HepG2 (cell line): ENCODE data around the gene GPATCH3. TPM values are rescaled to one million over a fixed set of nuclear protein-coding genes. Genes with fewer than 3 reads are reported as not detected.

Source experiments
- EEA1 ChIP-seq: sonication (generic); formaldehyde crosslinking; IDR thresholded peaks from 2 replicates; pipeline ENCODE4 v1.5.1; 2020; ENCODE audit warnings: mild to moderate bottlenecking, missing genetic modification reagents, borderline replicate concordance
- HDAC1 ChIP-seq: sonication (generic); formaldehyde crosslinking; IDR thresholded peaks from 2 replicates; pipeline ENCODE4 v1.5.1; 2020; ENCODE audit warnings: mild to moderate bottlenecking, missing genetic modification reagents
- YY1 ChIP-seq: IDR thresholded peaks from 2 replicates; pipeline ENCODE4 v1.6.1; 2011; ENCODE audit warnings: low read length, low read depth, moderate library complexity, mild to moderate bottlenecking; ENCODE audit not compliant: insufficient read depth, insufficient replicate concordance
- ZNF460 ChIP-seq: sonication (generic); formaldehyde crosslinking; IDR thresholded peaks from 2 replicates; pipeline ENCODE4 v1.5.1; 2020; ENCODE audit warnings: missing genetic modification reagents, mild to moderate bottlenecking, borderline replicate concordance
- ZNF607 ChIP-seq: sonication (generic); formaldehyde crosslinking; IDR thresholded peaks from 2 replicates; pipeline ENCODE4 v1.5.1; 2020; ENCODE audit warnings: missing genetic modification reagents, mild to moderate bottlenecking, borderline replicate concordance
- ZNF652 ChIP-seq: IDR thresholded peaks from 2 replicates; pipeline ENCODE4 v1.6.1; 2016; ENCODE audit warnings: low read depth, borderline replicate concordance
- ZNF777 ChIP-seq: sonication (generic); formaldehyde crosslinking; IDR thresholded peaks from 2 replicates; pipeline ENCODE4 v1.4.0; 2020; ENCODE audit warnings: missing genetic modification reagents
- polyA plus RNA-seq, 8 experiments: library from polyadenylated mRNA; depleted of rRNA in 3 of 8; stranded (reverse) in 7 of 8; unstranded in 1 of 8; fragments of >200 nt; fragmentation: Illumina TruSeq in 4 of 8; extraction: Trizol in 4 of 8; gene quantifications; 2 replicates each; pipeline versions ENCODE4 v1.2.1 to v1.2.3, GENCODE V29; 2011 to 2016; ENCODE audit warnings: low read depth in 4 of 8, missing spikeins in 1 of 8, mixed read lengths in 1 of 8; ENCODE audit not compliant: insufficient read depth in 1 of 8
- total RNA-seq, 5 experiments: library from RNA; depleted of rRNA; stranded (reverse); fragments of >200 nt; fragmentation: Illumina TruSeq; extraction: Trizol; gene quantifications; 2 replicates each; pipeline ENCODE4 v1.2.3, GENCODE V29; 2016; ENCODE audit warnings: low read depth in 1 of 5
- TF ChIP-seq, protein P1 (sequence below): sonication (generic); formaldehyde crosslinking; IDR thresholded peaks from 2 replicates; pipeline ENCODE4 v1.4.0; 2020; ENCODE audit warnings: mild to moderate bottlenecking, missing genetic modification reagents, borderline replicate concordance
- TF ChIP-seq, protein P2 (sequence below): sonication (generic); formaldehyde crosslinking; IDR thresholded peaks from 2 replicates; pipeline ENCODE4 v1.4.0; 2020; ENCODE audit warnings: missing genetic modification reagents, borderline replicate concordance
- TF ChIP-seq, protein P3 (sequence below): sonication (generic); formaldehyde crosslinking; IDR thresholded peaks from 2 replicates; pipeline ENCODE4 v1.4.0; 2020; ENCODE audit warnings: low read depth, mild to moderate bottlenecking, missing genetic modification reagents
- TF ChIP-seq, protein P4 (sequence below): sonication (generic); formaldehyde crosslinking; IDR thresholded peaks from 2 replicates; pipeline ENCODE4 v1.5.0; 2020; ENCODE audit warnings: missing genetic modification reagents, mild to moderate bottlenecking, borderline replicate concordance
- TF ChIP-seq, protein P5 (sequence below): IDR thresholded peaks from 2 replicates; pipeline ENCODE4 v1.6.1; 2018; ENCODE audit warnings: missing genetic modification reagents
- TF ChIP-seq, protein P6 (sequence below): sonication (generic); formaldehyde crosslinking; IDR thresholded peaks from 2 replicates; pipeline ENCODE4 v1.8.0; 2022; ENCODE audit warnings: missing genetic modification reagents, mild to moderate bottlenecking, inconsistent platforms, borderline replicate concordance

The GPATCH3 gene
- total and polyA plus RNA-seq, 2 of the 13 experiments (the other 11 are each of a cell fraction or from before 2014, with no cell fraction given): 8.3 to 11.0 TPM

DNA sequence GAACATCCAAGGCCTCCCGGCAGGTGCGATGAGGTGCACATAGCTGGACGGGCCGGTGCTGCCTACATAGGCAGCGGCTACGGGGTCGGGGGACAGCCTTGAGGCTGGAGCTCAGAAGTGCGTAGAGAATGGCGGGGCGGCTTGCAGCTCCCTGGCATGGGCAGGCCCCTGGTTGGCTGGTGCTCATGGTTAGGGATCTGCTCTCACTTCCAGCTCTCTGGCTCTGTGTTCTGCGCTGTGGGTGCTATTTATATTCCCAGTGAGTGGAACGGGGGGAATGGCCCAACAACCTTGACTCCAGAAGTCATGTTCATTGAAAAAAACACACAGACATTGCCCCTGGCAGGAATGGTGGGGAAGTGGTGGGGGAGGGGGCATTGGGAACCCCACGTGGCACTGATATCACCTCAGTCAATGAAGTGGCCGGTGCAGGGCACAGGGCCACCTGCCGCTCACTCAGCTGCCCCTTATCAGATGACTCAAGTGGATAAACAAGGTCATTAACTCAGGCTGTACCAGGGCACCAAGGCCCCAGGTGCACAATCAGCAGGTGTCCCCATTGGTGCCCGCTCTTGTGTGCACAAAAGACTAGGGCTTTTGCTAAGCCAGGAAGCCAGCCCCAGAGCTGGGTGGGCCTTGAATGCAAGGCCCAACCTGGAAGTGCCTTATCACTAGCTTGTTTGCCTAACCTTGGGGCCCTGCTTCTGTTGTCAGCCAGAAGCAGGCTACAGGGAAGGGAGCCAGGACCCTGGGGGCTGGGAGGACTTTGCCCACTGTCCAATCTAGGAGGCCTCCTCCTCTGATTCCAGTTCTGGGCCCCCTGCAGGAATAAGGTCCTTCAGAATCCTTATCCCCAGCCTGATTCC, 13.7 kb upstream of the GPATCH3 start, which contains the start of gene NR0B2 (continued):
- TF ChIP-seq, protein P1, sequence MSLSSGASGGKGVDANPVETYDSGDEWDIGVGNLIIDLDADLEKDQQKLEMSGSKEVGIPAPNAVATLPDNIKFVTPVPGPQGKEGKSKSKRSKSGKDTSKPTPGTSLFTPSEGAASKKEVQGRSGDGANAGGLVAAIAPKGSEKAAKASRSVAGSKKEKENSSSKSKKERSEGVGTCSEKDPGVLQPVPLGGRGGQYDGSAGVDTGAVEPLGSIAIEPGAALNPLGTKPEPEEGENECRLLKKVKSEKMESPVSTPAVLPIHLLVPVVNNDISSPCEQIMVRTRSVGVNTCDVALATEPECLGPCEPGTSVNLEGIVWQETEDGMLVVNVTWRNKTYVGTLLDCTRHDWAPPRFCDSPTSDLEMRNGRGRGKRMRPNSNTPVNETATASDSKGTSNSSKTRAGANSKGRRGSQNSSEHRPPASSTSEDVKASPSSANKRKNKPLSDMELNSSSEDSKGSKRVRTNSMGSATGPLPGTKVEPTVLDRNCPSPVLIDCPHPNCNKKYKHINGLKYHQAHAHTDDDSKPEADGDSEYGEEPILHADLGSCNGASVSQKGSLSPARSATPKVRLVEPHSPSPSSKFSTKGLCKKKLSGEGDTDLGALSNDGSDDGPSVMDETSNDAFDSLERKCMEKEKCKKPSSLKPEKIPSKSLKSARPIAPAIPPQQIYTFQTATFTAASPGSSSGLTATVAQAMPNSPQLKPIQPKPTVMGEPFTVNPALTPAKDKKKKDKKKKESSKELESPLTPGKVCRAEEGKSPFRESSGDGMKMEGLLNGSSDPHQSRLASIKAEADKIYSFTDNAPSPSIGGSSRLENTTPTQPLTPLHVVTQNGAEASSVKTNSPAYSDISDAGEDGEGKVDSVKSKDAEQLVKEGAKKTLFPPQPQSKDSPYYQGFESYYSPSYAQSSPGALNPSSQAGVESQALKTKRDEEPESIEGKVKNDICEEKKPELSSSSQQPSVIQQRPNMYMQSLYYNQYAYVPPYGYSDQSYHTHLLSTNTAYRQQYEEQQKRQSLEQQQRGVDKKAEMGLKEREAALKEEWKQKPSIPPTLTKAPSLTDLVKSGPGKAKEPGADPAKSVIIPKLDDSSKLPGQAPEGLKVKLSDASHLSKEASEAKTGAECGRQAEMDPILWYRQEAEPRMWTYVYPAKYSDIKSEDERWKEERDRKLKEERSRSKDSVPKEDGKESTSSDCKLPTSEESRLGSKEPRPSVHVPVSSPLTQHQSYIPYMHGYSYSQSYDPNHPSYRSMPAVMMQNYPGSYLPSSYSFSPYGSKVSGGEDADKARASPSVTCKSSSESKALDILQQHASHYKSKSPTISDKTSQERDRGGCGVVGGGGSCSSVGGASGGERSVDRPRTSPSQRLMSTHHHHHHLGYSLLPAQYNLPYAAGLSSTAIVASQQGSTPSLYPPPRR (CRISPR knock-in tag): peak; percentile 98
- TF ChIP-seq, protein P2, sequence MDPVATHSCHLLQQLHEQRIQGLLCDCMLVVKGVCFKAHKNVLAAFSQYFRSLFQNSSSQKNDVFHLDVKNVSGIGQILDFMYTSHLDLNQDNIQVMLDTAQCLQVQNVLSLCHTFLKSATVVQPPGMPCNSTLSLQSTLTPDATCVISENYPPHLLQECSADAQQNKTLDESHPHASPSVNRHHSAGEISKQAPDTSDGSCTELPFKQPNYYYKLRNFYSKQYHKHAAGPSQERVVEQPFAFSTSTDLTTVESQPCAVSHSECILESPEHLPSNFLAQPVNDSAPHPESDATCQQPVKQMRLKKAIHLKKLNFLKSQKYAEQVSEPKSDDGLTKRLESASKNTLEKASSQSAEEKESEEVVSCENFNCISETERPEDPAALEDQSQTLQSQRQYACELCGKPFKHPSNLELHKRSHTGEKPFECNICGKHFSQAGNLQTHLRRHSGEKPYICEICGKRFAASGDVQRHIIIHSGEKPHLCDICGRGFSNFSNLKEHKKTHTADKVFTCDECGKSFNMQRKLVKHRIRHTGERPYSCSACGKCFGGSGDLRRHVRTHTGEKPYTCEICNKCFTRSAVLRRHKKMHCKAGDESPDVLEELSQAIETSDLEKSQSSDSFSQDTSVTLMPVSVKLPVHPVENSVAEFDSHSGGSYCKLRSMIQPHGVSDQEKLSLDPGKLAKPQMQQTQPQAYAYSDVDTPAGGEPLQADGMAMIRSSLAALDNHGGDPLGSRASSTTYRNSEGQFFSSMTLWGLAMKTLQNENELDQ: 0 out of 2 replicates have a peak, but pooled peaks have one; percentile 79
- TF ChIP-seq ZNF607 (CRISPR knock-in tag) (peak; percentile 83; the same call in 1 of the 2 replicates), YY1 (peak; percentile 69), HDAC1 (CRISPR knock-in tag) (peak; percentile 90), EEA1 (CRISPR knock-in tag) (0 out of 2 replicates have a peak, but pooled peaks have one; percentile 14), ZNF652 (peak; percentile 88), ZNF777 (CRISPR knock-in tag) (no peak), ZNF460 (CRISPR knock-in tag) (peak; percentile 34; the same call in 1 of the 2 replicates)
- TF ChIP-seq, protein P3, sequence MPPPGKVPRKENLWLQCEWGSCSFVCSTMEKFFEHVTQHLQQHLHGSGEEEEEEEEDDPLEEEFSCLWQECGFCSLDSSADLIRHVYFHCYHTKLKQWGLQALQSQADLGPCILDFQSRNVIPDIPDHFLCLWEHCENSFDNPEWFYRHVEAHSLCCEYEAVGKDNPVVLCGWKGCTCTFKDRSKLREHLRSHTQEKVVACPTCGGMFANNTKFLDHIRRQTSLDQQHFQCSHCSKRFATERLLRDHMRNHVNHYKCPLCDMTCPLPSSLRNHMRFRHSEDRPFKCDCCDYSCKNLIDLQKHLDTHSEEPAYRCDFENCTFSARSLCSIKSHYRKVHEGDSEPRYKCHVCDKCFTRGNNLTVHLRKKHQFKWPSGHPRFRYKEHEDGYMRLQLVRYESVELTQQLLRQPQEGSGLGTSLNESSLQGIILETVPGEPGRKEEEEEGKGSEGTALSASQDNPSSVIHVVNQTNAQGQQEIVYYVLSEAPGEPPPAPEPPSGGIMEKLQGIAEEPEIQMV: peak; percentile 84; the same call in 1 of the 2 replicates
- TF ChIP-seq, protein P4, sequence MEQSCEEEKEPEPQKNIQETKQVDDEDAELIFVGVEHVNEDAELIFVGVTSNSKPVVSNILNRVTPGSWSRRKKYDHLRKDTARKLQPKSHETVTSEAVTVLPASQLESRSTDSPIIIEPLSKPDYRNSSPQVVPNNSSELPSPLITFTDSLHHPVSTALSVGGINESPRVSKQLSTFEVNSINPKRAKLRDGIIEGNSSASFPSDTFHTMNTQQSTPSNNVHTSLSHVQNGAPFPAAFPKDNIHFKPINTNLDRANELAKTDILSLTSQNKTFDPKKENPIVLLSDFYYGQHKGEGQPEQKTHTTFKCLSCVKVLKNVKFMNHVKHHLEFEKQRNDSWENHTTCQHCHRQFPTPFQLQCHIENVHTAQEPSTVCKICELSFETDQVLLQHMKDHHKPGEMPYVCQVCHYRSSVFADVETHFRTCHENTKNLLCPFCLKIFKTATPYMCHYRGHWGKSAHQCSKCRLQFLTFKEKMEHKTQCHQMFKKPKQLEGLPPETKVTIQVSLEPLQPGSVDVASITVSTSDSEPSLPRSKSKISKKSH (CRISPR knock-in tag): no peak
- TF ChIP-seq, protein P5, sequence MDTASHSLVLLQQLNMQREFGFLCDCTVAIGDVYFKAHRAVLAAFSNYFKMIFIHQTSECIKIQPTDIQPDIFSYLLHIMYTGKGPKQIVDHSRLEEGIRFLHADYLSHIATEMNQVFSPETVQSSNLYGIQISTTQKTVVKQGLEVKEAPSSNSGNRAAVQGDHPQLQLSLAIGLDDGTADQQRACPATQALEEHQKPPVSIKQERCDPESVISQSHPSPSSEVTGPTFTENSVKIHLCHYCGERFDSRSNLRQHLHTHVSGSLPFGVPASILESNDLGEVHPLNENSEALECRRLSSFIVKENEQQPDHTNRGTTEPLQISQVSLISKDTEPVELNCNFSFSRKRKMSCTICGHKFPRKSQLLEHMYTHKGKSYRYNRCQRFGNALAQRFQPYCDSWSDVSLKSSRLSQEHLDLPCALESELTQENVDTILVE (CRISPR knock-in tag): no peak; the same call in 1 of the 2 replicates
- TF ChIP-seq, protein P6, sequence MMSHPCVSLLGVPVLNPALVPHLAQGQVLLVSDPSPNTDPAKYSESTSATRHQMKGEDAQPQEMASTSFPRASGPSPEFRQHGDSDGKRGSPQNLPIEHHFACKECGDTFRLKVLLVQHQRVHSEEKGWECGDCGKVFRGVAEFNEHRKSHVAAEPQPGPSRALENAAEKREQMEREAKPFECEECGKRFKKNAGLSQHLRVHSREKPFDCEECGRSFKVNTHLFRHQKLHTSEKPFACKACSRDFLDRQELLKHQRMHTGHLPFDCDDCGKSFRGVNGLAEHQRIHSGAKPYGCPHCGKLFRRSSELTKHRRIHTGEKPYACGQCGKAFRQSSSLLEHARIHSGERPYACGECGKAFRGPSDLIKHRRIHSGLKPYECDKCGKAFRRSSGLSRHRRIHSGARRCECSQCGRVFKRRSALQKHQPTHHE (CRISPR knock-in tag): peak; percentile 98
